GDM1 (cell line): ENCODE data around the gene AKAP17A.
"Not testable (repeated sequence)": the region's sequence is repeated elsewhere in the genome, so short reads cannot be mapped to it uniquely, and the experiment has no call there.

Experiments used
- DNase-seq: peaks from one replicate; lab custom pipeline; 2025; lab: John Stamatoyannopoulos, UW

The AKAP17A gene

GRCh38 chrX:1602299-1602698 lies 10.9 kb downstream of the AKAP17A start:
- no peak for DNase-seq

- DNase-seq = no peak
Observed at GRCh38 chrX:1606496-1606895, 15.1 kb downstream of the AKAP17A start.

- no peak for DNase-seq
Observed at GRCh38 chrX:1609311-1609710, 17.9 kb downstream of the AKAP17A start.

GRCh38 chrX:1609762-1610161 lies 18.4 kb downstream of the AKAP17A start:
- no peak for DNase-seq

- DNase-seq = no peak
Observed at GRCh38 chrX:1610166-1610565, 18.8 kb downstream of the AKAP17A start.

- DNase-seq = no peak
Observed at GRCh38 chrX:1610736-1611135, 19.3 kb downstream of the AKAP17A start.

GRCh38 chrX:1612641-1613286 lies 21.4 kb downstream of the AKAP17A start:
- DNase-seq = no peak

GRCh38 chrX:1614927-1615326 lies 23.5 kb downstream of the AKAP17A start, which contains the start of gene ASMT:
ASMT (plus strand) TSS chrX:1615059; CDS start chrX:1615200, 141 bp downstream.
- no peak for DNase-seq

GRCh38 chrX:1618689-1619088 lies 27.3 kb downstream of the AKAP17A start:
- no peak for DNase-seq

- DNase-seq = no peak
Observed at GRCh38 chrX:1623691-1624090, 32.3 kb downstream of the AKAP17A start.

- not testable (repeated sequence) for DNase-seq
Observed at GRCh38 chrX:1624158-1624860, 32.9 kb downstream of the AKAP17A start.

- DNase-seq = not testable (repeated sequence)
Observed at GRCh38 chrX:1624861-1625215, 33.4 kb downstream of the AKAP17A start.

GRCh38 chrX:1629244-1629643 lies 37.8 kb downstream of the AKAP17A start:
- no peak for DNase-seq

- no peak for DNase-seq
Observed at GRCh38 chrX:1646009-1646408, 54.6 kb downstream of the AKAP17A start.

- DNase-seq = no peak
Observed at GRCh38 chrX:1649621-1650020, 58.2 kb downstream of the AKAP17A start.
